NCI-H187 treated with DMSO at 0.1 percent for 48 hours (cell line): ENCODE results near the gene RTF2.
"Not testable (repeated sequence)": the region's sequence is repeated elsewhere in the genome, so short reads cannot be mapped to it uniquely, and the experiment has no call there.

Experiments
- DNase-seq: peaks from one replicate; lab custom pipeline; 2025; lab: John Stamatoyannopoulos, UW

The RTF2 gene

GRCh38 chr20:56501116-56501515 is 32.7 kb downstream of the RTF2 start:
- no peak for DNase-seq

GRCh38 chr20:56503916-56504315 is 35.5 kb downstream of the RTF2 start:
- DNase-seq: no peak

GRCh38 chr20:56504373-56505005 is 36.1 kb downstream of the RTF2 start:
- DNase-seq: no peak

DNA sequence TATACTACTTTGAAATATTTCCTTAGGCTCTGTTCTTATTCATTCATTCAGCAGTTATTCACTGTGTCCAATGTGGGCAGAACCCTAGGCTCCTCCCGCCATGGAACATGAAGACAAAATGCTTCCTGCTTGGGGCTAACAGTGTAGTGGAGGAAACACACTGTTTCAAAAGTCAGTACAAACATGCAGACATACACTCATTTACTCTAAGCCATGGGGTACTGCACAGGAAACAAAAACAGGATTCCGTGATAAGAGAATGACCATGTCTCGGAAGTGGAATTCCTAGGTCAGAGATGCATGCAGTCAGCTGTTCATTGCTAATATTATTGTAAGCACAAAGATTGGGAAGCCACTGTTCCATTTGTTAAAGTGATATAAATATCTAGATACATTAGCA is 37.7 kb downstream of the RTF2 start:
- DNase-seq: no peak

- DNase-seq: no peak
Measured at GRCh38 chr20:56511926-56512325, 43.5 kb downstream of the RTF2 start.

DNA sequence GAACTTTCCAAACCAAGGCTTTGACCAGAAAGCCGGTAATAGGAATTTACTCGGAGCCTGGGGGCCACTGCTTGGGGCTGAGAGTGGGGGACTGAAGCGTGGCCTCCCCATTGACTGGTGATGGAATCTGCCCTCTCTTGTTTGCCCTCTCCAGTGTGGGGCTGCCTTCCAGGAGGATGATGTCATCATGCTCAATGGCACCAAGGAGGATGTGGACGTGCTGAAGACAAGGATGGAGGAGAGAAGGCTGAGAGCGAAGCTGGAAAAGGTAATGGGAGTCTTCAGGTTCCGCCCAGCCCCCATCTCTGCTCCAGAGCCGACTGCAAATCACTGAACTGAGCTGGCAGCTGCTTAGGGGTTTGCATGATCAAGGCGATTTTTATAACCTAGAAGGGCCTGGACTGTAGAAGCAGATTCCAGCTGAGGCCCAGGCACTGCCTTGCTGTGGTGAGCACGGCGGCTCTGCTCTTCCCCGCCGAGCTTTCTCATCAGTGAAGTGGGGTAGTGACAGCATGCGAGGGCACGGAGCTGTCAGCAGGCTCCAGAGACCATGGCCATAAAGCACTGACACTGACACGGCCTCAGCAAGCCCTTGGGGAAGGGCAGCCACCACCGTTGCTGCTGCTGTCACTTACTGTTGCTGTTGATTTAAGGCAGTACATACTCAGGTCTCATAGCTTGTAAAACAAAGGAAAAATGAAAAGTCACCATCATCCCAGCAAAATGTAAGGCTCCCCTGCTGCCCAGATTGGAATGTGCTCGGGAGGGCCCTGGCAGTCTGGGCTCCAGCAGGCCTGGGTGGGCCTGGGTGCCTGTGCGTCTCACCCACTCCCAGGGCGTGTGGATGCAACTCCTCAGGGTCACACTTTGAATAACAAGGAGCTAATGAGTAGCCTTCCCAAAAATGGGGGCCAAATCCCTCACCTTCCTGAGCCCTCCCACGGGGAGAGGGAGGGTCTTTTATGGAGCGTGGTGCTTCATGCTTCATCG is 45.0 kb downstream of the RTF2 start:
- no peak for DNase-seq

- DNase-seq: no peak
Measured at GRCh38 chr20:56516631-56517030, 48.2 kb downstream of the RTF2 start.

DNA sequence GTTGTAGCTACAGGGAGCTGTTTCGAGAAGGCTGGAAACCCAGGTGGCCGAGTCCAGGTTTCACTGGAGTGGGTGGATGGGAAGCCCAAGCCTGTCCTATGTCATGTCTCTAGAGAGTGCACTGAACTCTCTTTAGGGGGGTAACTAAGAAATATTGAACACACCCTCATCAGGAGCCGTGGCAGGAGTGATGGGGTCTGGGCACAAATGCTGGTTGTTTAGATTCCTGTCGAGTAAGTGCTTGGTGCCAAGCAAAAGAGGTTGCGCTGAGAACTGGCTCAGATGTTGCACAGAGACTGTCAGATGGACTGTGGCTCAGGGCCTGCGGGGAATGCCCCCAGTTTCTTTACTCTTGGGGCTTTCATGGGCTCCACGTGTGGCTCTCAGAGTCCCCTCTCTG is 48.8 kb downstream of the RTF2 start:
- DNase-seq: no peak

DNA sequence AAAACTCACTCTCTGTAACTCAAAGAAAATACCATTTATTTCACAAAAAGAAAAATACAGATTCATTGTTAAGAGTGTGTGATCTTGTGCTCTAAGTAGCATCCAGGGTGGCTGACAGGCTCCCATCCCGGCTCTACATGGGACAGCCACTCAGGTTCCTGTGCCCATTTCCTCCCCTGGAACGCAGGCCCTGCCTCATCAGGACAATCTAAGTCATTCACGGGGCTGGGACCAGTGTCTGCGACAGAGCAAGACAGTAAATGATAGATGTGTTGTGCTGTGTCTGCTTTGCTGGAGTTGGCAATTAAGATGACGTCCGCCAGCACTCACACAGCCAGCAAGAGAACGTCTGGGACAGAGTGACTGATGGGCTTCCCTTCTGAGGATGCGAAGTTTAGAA is 49.2 kb downstream of the RTF2 start:
- no peak for DNase-seq

- DNase-seq: no peak
Measured at GRCh38 chr20:56518126-56518525, 49.7 kb downstream of the RTF2 start.

DNA sequence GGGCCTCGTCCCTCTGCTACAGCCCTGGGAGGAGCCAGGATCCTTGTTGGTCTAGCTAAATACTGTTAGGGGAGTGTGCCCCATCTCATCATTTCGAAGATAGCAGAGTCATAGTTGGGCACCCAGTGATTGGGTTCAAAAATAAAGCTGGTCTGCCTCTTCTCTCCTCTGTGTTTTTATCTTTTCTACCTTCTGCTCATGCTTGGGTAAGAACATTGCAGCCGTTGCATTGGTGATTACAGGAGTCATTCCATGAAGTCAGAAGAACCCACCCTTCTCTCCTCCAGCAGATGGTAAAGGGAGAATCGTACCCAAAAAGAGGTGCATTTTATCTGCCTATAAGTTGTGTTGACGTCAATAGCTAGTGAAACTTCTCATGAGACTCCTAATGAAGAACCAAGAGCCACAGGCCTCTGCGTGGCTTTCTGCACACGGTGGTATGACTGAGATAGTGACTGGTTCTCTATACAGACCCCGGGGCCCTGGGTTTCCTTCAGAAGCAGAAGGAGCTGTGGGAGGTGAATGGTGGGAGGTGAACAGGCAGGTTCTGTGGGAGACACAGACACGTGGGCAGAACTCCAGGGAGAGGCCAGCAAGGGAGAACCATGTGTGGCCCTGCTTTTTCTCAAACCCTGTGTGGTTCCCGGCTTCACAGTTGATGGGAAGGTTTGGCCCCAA is 50.4 kb downstream of the RTF2 start:
- no peak for DNase-seq

- DNase-seq: no peak
Measured at GRCh38 chr20:56519551-56519950, 51.1 kb downstream of the RTF2 start.

- no peak for DNase-seq
Measured at GRCh38 chr20:56520180-56520579, 51.8 kb downstream of the RTF2 start.

DNA sequence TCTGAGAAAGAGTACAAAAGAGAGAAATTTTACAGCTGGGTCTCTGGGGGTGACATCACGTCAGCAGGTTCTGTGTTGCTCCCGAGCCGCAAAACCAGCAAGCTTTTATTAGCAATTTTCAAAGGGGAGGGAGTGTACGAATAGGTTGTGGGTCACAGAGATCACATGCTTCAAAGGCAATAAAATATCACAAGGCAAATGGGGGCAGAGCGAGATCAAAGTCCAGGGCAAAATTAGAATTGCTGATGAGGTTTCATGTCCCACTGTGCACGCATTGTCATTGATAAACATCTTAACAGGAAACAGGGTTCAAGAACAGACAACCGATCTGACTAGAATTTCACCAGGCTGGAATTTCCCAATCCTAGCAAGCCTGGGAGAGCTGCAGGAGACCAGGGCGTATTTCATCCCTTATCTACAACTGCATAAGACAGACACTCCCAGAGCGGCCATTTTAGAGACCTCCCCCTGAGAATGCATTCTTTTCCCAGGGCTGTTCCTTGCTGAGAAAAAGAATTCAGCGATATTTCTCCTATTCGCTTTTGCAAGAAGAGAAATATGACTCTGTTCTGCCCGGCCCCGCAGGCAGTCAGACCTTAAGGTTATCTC is 52.4 kb downstream of the RTF2 start:
- not testable (repeated sequence) for DNase-seq

- no peak for DNase-seq
Measured at GRCh38 chr20:56522311-56522710, 53.9 kb downstream of the RTF2 start.

GRCh38 chr20:56524444-56524843 is 56.0 kb downstream of the RTF2 start, which contains the start of gene FAM209A:
Gene FAM209A, plus strand, starts transcription at chr20:56524744. Its CDS starts 65 bp downstream, at chr20:56524809.
- DNase-seq: not testable (repeated sequence)

- no peak for DNase-seq
Measured at GRCh38 chr20:56527521-56527920, 59.1 kb downstream of the RTF2 start.

DNA sequence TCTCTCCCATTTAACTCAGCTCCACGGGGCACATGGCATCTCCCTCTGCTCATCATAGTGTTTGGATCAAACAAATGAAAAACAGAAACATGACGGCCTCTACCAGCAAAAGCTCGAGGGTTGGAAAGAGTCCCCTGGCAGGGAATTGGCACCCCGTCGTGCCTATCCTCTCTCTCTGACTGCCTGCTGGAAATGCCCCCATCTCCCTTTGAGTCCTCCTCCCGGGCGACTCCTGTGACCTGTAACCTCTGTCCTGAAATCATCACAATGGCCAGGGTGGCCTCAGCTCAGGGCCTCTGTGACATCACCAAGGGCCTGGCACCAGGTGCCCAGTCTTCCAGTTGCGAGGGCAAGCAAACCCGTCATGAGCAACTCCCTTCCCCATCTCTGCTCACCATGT is 64.5 kb downstream of the RTF2 start, which contains the start of gene FAM209B:
Gene FAM209B, plus strand, starts transcription at position 301 of the 400 bp plus-strand sequence. Its CDS starts 96 bp downstream, at position 397.
- DNase-seq: not testable (repeated sequence)

DNA sequence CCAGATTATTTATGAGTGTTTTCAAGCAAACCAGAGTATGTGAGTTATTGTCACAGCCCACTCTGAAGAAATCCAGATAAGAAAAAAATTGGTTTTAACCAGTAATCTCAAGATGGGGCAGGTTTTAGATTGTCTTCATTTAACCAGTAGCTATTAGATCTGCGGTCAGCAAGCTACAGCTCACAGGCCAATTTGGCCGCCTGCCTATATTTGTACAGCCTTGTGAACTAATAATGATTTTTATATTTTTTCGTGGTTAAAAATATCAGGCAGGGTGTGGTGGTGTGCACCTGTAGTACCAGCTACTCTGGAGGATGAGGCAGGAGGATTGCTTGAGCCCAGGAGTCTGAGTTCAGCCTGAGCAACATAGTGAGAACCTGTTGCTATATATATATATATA is 69.6 kb downstream of the RTF2 start:
- no peak for DNase-seq

- DNase-seq: no peak
Measured at GRCh38 chr20:56540415-56540814, 72.0 kb downstream of the RTF2 start.

- no peak for DNase-seq
Measured at GRCh38 chr20:56542489-56543030, 74.1 kb downstream of the RTF2 start.

DNA sequence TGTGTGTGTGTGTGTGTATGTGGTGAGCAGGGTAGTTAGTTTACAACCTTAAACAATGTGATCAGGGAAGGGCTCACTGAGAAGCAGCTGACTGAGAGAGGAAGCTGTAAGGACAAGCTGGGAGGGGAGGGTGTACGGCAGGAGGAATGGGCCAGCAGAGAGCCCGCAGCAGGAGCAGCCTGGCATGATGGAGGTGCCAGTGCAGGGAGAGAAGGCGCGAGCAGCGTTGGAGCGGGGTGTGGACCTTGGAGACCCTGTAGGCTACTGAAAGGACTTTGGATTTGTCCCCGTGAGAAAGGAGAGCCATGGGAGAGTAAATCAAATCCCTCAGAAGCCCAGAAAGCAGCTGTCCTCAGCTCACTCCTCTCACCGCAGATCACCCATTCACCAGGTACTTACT is 83.1 kb downstream of the RTF2 start:
- no peak for DNase-seq
